ENCODE measurements around the gene TBC1D10A. TPM values are rescaled to one million over a fixed set of nuclear protein-coding genes. Genes with fewer than 3 reads are reported as not detected.

The TBC1D10A gene
- total RNA-seq, 6 experiments from 2014 or later, result 15.6 to 20.6 (median 16.7) TPM

GRCh38 chr22:30252411-30253204, 74.1 kb downstream of the TBC1D10A start:
- Mint-ChIP-seq H3K9me3 (no peaks in the 10 kb centered on the region), H3K4me1 (ENCODE audit: low read depth) (peaks cover 26% of the 10 kb centered on the region), H3K36me3 (ENCODE audit: low read depth) (no peaks in the 10 kb centered on the region), H3K27me3 (ENCODE audit: insufficient read depth) (peaks cover 4% of the 10 kb centered on the region; the same call in 1 of the 2 replicates), H3K4me3 (no peak overlapping the region), H3K27ac (no peak overlapping the region)
- no peak for DNase-seq
- TF ChIP-seq CTCF (IDR thresholded peaks at IDR 0.05), result no peak

GRCh38 chr22:30251711-30252110, 75.0 kb downstream of the TBC1D10A start:
- peaks cover 29% of the 10 kb centered on the region for H3K4me1 Mint-ChIP-seq (ENCODE audit: low read depth)
- peak; percentile 56 for DNase-seq
- no peaks in the 10 kb centered on the region for H3K36me3 Mint-ChIP-seq (ENCODE audit: low read depth)
- peak overlapping the region; percentile 9; the same call in 1 of the 2 replicates for H3K27ac Mint-ChIP-seq
- TF ChIP-seq CTCF (IDR thresholded peaks at IDR 0.05), result peak; percentile 27; the same call in 1 of the 2 replicates
- peaks cover 4% of the 10 kb centered on the region; the same call in 1 of the 2 replicates for H3K27me3 Mint-ChIP-seq (ENCODE audit: insufficient read depth)
- no peak overlapping the region for H3K4me3 Mint-ChIP-seq
- H3K9me3 Mint-ChIP-seq, result no peaks in the 10 kb centered on the region

- Mint-ChIP-seq H3K36me3 (ENCODE audit: low read depth) (no peaks in the 10 kb centered on the region), H3K4me3 (no peak overlapping the region), H3K27me3 (ENCODE audit: insufficient read depth) (peaks cover 4% of the 10 kb centered on the region; the same call in 1 of the 2 replicates), H3K9me3 (no peaks in the 10 kb centered on the region), H3K4me1 (ENCODE audit: low read depth) (peaks cover 30% of the 10 kb centered on the region), H3K27ac (no peak overlapping the region)
- no peak for TF ChIP-seq CTCF (IDR thresholded peaks at IDR 0.05)
- DNase-seq, result peak; percentile 48
These were observed 76.0 kb downstream of the TBC1D10A start for GRCh38 chr22:30250661-30251267.

GRCh38 chr22:30250039-30250565, 76.6 kb downstream of the TBC1D10A start:
- no peak overlapping the region for H3K27ac Mint-ChIP-seq
- H3K4me1 Mint-ChIP-seq (ENCODE audit: low read depth), result peaks cover 30% of the 10 kb centered on the region
- no peaks in the 10 kb centered on the region for H3K9me3 Mint-ChIP-seq
- H3K27me3 Mint-ChIP-seq (ENCODE audit: insufficient read depth), result peaks cover 6% of the 10 kb centered on the region
- DNase-seq, result no peak
- no peak overlapping the region for H3K4me3 Mint-ChIP-seq
- no peaks in the 10 kb centered on the region for H3K36me3 Mint-ChIP-seq (ENCODE audit: low read depth)
- no peak for TF ChIP-seq CTCF (IDR thresholded peaks at IDR 0.05)

- Mint-ChIP-seq H3K36me3 (ENCODE audit: low read depth) (no peaks in the 10 kb centered on the region), H3K4me3 (no peak overlapping the region), H3K27me3 (ENCODE audit: insufficient read depth) (peaks cover 10% of the 10 kb centered on the region), H3K27ac (no peak overlapping the region), H3K4me1 (ENCODE audit: low read depth) (peaks cover 30% of the 10 kb centered on the region), H3K9me3 (no peaks in the 10 kb centered on the region)
- no peak for TF ChIP-seq CTCF (IDR thresholded peaks at IDR 0.05)
- DNase-seq, result no peak
These were observed 77.4 kb downstream of the TBC1D10A start for GRCh38 chr22:30249049-30250038.
